Common myeloid progenitor, CD34-positive (primary cell): ENCODE results near the gene DENND1B.

ENCODE experiments used
- CTCF ChIA-PET: fragments of 350-600 bp; sonication (Branson Sonifier 250); formaldehyde crosslinking; loops from one replicate; lab custom pipeline; 2021; ENCODE audit warnings: antibody characterized with exemption; lab: Charles Lee
- POLR2A ChIA-PET: fragments of 350-600 bp; sonication (Branson Sonifier 250); formaldehyde crosslinking; loops from one replicate; lab custom pipeline; 2021; ENCODE audit warnings: antibody characterized with exemption; lab: Charles Lee
- DNase-seq, 3 donors: peaks; one replicate each; pipeline versions ENCODE4 v3.0.0 to v3.0.0-alpha.2; 2013
- H3K27ac ChIP-seq, 2 experiments: 1 replicate in 1 of 2; 2 replicates in 1 of 2; pipeline ENCODE4 v1.7.0; 2013; ENCODE audit warnings: inconsistent platforms in 2 of 2, low read length in 2 of 2, mild to moderate bottlenecking in 2 of 2, low read depth in 1 of 2, moderate library complexity in 1 of 2; ENCODE audit not compliant: severe bottlenecking in 2 of 2, insufficient read depth in 1 of 2, poor library complexity in 1 of 2
- H3K27me3 ChIP-seq, 5 experiments: replicated peaks in 2 of 5; 1 replicate in 3 of 5; 2 replicates in 2 of 5; pipeline versions ENCODE4 v1.6.1 to v1.7.0; 2013; ENCODE audit warnings: low read length in 4 of 5, mild to moderate bottlenecking in 2 of 5, moderate library complexity in 2 of 5, inconsistent platforms in 1 of 5; ENCODE audit not compliant: insufficient read depth in 5 of 5, control insufficient read depth in 4 of 5
- H3K36me3 ChIP-seq, 4 experiments: 1 replicate in 2 of 4; 2 replicates in 2 of 4; pipeline versions ENCODE4 v1.6.1 to v1.7.0; 2013; ENCODE audit warnings: low read length in 3 of 4, control low read depth in 1 of 4, mild to moderate bottlenecking in 1 of 4; ENCODE audit not compliant: control insufficient read depth in 4 of 4, insufficient read depth in 4 of 4
- H3K4me1 ChIP-seq, 4 experiments: 1 replicate in 3 of 4; 2 replicates in 1 of 4; pipeline versions ENCODE4 v1.6.1 to v1.7.1; 2013; ENCODE audit warnings: low read length in 3 of 4, mild to moderate bottlenecking in 3 of 4, control low read depth in 1 of 4, inconsistent platforms in 1 of 4, moderate library complexity in 1 of 4; ENCODE audit not compliant: control insufficient read depth in 4 of 4, insufficient read depth in 4 of 4; ENCODE audit errors: control extremely low read depth in 1 of 4
- H3K4me3 ChIP-seq, 7 experiments: 1 replicate in 4 of 7; 2 replicates in 3 of 7; pipeline versions ENCODE4 v1.5.1 to v1.7.0; 2013; ENCODE audit warnings: mild to moderate bottlenecking in 7 of 7, low read length in 6 of 7, moderate library complexity in 6 of 7, inconsistent platforms in 2 of 7, low read depth in 2 of 7, control low read depth in 1 of 7; ENCODE audit not compliant: insufficient read depth in 4 of 7, control insufficient read depth in 1 of 7; ENCODE audit errors: extremely low read depth in 1 of 7
- H3K9me3 ChIP-seq, 5 experiments: 1 replicate in 4 of 5; 2 replicates in 1 of 5; pipeline versions ENCODE4 v1.6.1 to v1.7.1; 2013; ENCODE audit warnings: low read length in 4 of 5, mild to moderate bottlenecking in 2 of 5, inconsistent platforms in 1 of 5, low read depth in 1 of 5, moderate library complexity in 1 of 5; ENCODE audit not compliant: control insufficient read depth in 4 of 5, insufficient read depth in 2 of 5; ENCODE audit errors: control extremely low read depth in 1 of 5
- WGBS: methylation state at CpG from one replicate; pipeline ENCODE4 v1.1.5; 2013; ENCODE audit not compliant: insufficient coverage; 5-methylcytosine and 5-hydroxymethylcytosine counted together

The DENND1B gene

GRCh38 chr1:197736685-197737084 is 38.6 kb downstream of the DENND1B start:
- Histone ChIP-seq H3K36me3 (peaks cover 0 to 20% (median 11%) of the 10 kb centered on the region in 4 experiments), H3K4me3 (no peak overlapping the region), H3K9me3 (peaks cover 0 to 6% (median 2%) of the 10 kb centered on the region in 5 experiments), H3K27ac (no peak overlapping the region), H3K27me3 (no peaks in the 10 kb centered on the region), H3K4me1 (peaks cover 0 to 3% (median 0%) of the 10 kb centered on the region in 4 experiments)
- ChIA-PET CTCF (interaction anchor here (0.8 to 1.9 kb wide), 3 partner anchors 19 to 133 kb away, joined by 3 to 9 read pairs (median 3); no protein-coding TSS in a partner anchor), POLR2A (interaction anchor here (0.6 kb wide), 1 partner anchor 80 kb away, joined by 3 read pairs; no protein-coding TSS in a partner anchor)
- DNase-seq, result no peak
- 100% methylated on average over 1 of the region's 1 CpG for WGBS

DNA sequence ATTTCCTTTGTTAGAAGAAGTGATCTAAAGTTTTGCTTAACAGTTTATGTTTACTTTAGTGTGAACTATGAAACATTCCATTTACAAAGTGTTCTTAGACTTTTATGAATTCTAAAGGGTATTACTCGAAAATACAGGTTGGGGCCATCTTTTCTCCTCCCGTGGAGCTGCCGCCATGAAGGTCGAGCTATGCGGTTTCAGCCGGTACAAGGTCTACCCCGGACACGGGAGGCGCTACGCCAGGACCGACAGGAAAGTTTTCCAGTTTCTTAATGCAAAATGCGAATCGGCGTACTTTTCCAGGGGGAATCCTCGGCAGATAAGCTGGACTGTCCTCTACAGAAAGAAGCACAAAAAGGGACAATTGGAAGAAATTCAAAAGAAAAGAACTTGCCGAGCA is 39.8 kb downstream of the DENND1B start:
- CTCF ChIA-PET, result no interaction called here
- 97% methylated on average over 15 of the region's 16 CpGs for WGBS
- Histone ChIP-seq H3K27ac (no peak overlapping the region), H3K4me1 (peaks cover 0 to 3% (median 0%) of the 10 kb centered on the region in 4 experiments), H3K9me3 (peaks cover 0 to 6% (median 2%) of the 10 kb centered on the region in 5 experiments), H3K4me3 (no peak overlapping the region), H3K36me3 (peaks cover 0 to 20% (median 12%) of the 10 kb centered on the region in 4 experiments), H3K27me3 (no peaks in the 10 kb centered on the region)
- POLR2A ChIA-PET, result no interaction called here
- DNase-seq, result no peak

- Histone ChIP-seq H3K36me3 (peaks cover 0 to 20% (median 13%) of the 10 kb centered on the region in 4 experiments), H3K9me3 (peaks cover 0 to 7% (median 2%) of the 10 kb centered on the region in 5 experiments), H3K27me3 (no peaks in the 10 kb centered on the region), H3K4me3 (no peak overlapping the region), H3K27ac (no peak overlapping the region), H3K4me1 (peaks cover 0 to 3% (median 0%) of the 10 kb centered on the region in 4 experiments)
- DNase-seq, result no peak
- POLR2A ChIA-PET, result no interaction called here
- CTCF ChIA-PET, result no interaction called here
- WGBS, result 98% methylated on average over 5 of the region's 5 CpGs
Observed at GRCh38 chr1:197733324-197733723, 42.0 kb downstream of the DENND1B start.

- ChIA-PET CTCF (no interaction called here), POLR2A (no interaction called here)
- no peak for DNase-seq
- H3K4me1 ChIP-seq, result peaks cover 0 to 3% (median 0%) of the 10 kb centered on the region in 4 experiments
- no peaks in the 10 kb centered on the region for H3K27me3 ChIP-seq
- H3K27ac ChIP-seq, result no peak overlapping the region
- no peak overlapping the region for H3K4me3 ChIP-seq
- peaks cover 0 to 11% (median 2%) of the 10 kb centered on the region in 5 experiments for H3K9me3 ChIP-seq
- 86% methylated on average over 1 of the region's 2 CpGs for WGBS
- peaks cover 0 to 20% (median 13%) of the 10 kb centered on the region in 4 experiments for H3K36me3 ChIP-seq
Observed at GRCh38 chr1:197732187-197732586, 43.1 kb downstream of the DENND1B start.

GRCh38 chr1:197731449-197731848 is 43.8 kb downstream of the DENND1B start:
- ChIA-PET CTCF (no interaction called here), POLR2A (no interaction called here)
- peaks cover 0 to 3% (median 0%) of the 10 kb centered on the region in 4 experiments for H3K4me1 ChIP-seq
- no peak overlapping the region for H3K4me3 ChIP-seq
- no CpG with 5 or more reads among the region's 3 CpGs for WGBS
- no peak overlapping the region for H3K27ac ChIP-seq
- DNase-seq, result no peak
- H3K36me3 ChIP-seq, result peaks cover 0 to 25% (median 15%) of the 10 kb centered on the region in 4 experiments
- peaks cover under 1 to 13% (median 4%) of the 10 kb centered on the region in 5 experiments for H3K9me3 ChIP-seq
- H3K27me3 ChIP-seq, result no peaks in the 10 kb centered on the region

DNA sequence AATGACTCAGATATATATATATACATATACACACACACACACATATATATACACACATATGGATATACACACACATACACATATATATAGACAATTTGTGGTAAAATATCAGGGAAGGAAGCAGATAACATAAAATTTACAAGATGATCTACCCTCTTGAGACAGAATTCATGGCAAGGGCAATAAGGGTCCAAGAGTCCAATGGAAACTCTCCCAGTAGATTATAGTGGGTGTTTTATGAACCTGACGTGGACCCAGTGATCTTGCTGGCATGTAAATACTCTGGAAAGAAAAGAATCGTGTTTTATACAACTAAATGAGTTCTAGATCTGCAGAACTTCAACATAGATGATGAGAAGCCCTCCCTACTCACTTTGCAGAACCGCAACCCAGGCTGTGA is 49.3 kb downstream of the DENND1B start:
- no peaks in the 10 kb centered on the region for H3K4me1 ChIP-seq
- DNase-seq, result no peak
- peaks cover 0 to 19% (median 4%) of the 10 kb centered on the region in 4 experiments for H3K36me3 ChIP-seq
- H3K27me3 ChIP-seq, result no peaks in the 10 kb centered on the region
- H3K9me3 ChIP-seq, result peaks cover 0 to 40% (median 9%) of the 10 kb centered on the region in 5 experiments
- 93% methylated on average over 3 of the region's 3 CpGs for WGBS
- H3K4me3 ChIP-seq, result no peak overlapping the region
- POLR2A ChIA-PET, result no interaction called here
- no peak overlapping the region for H3K27ac ChIP-seq
- CTCF ChIA-PET, result no interaction called here

- WGBS, result no CpG with 5 or more reads among the region's 1 CpG
- H3K4me1 ChIP-seq, result no peaks in the 10 kb centered on the region
- POLR2A ChIA-PET, result no interaction called here
- H3K9me3 ChIP-seq, result peaks cover 0 to 40% (median 9%) of the 10 kb centered on the region in 5 experiments
- CTCF ChIA-PET, result no interaction called here
- H3K4me3 ChIP-seq, result no peak overlapping the region
- DNase-seq, result peak; percentile 54 to 81 (median 78)
- no peak overlapping the region for H3K27ac ChIP-seq
- H3K27me3 ChIP-seq, result no peaks in the 10 kb centered on the region
- peaks cover 0 to 19% (median 4%) of the 10 kb centered on the region in 4 experiments for H3K36me3 ChIP-seq
Observed at GRCh38 chr1:197725044-197725443, 50.2 kb downstream of the DENND1B start.
